Endodermal cell (in vitro differentiated cells): ENCODE measurements around the gene MTMR4. TPM values are rescaled to one million over a fixed set of nuclear protein-coding genes. Genes with fewer than 3 reads are reported as not detected.
A peak's percentile ranks its signal among the peaks of the same experiment; 100 is the strongest.

Experiments used
- DNase-seq: peaks from one replicate; pipeline ENCODE4 v3.0.0-alpha.2; 2017
- H3K27ac ChIP-seq: 2 replicates; pipeline ENCODE4 v1.5.1; 2013; ENCODE audit warnings: mild to moderate bottlenecking, low read depth, low read length, moderate library complexity
- H3K27me3 ChIP-seq: 2 replicates; pipeline ENCODE4 v1.6.1; 2013; ENCODE audit warnings: mild to moderate bottlenecking, low read length, moderate library complexity; ENCODE audit not compliant: insufficient read depth, control insufficient read depth, poor library complexity, severe bottlenecking
- H3K36me3 ChIP-seq: 2 replicates; pipeline ENCODE4 v1.7.0; 2013; ENCODE audit warnings: mild to moderate bottlenecking, low read length, moderate library complexity; ENCODE audit not compliant: control insufficient read depth, insufficient read depth
- H3K4me1 ChIP-seq: one replicate; pipeline ENCODE4 v1.7.0; 2013; ENCODE audit warnings: low read length; ENCODE audit not compliant: control insufficient read depth, insufficient read depth
- H3K4me3 ChIP-seq: 2 replicates; pipeline ENCODE4 v1.5.1; 2013; ENCODE audit warnings: mild to moderate bottlenecking, low read length, moderate library complexity
- H3K9ac ChIP-seq: 2 replicates; pipeline ENCODE4 v1.6.1; 2013; ENCODE audit warnings: mild to moderate bottlenecking, low read length, moderate library complexity; ENCODE audit not compliant: poor library complexity, severe bottlenecking; ENCODE audit errors: extremely low read depth
- H3K9me3 ChIP-seq: 2 replicates; pipeline ENCODE4 v1.6.1; 2013; ENCODE audit warnings: mild to moderate bottlenecking, low read length, moderate library complexity; ENCODE audit not compliant: control insufficient read depth
- H3K27ac Mint-ChIP-seq: 2 replicates; pipeline ENCODE4 v1.8.0; 2020; ENCODE audit warnings: mixed read lengths
- H3K27me3 Mint-ChIP-seq: 2 replicates; pipeline ENCODE4 v1.8.0; 2021; ENCODE audit warnings: mild to moderate bottlenecking, mixed read lengths; ENCODE audit not compliant: insufficient read depth
- H3K36me3 Mint-ChIP-seq: 2 replicates; pipeline ENCODE4 v1.8.0; 2020; ENCODE audit warnings: low read depth, mixed read lengths
- H3K4me1 Mint-ChIP-seq: 2 replicates; pipeline ENCODE4 v1.8.0; 2020; ENCODE audit warnings: mixed read lengths
- H3K4me3 Mint-ChIP-seq: 2 replicates; pipeline ENCODE4 v1.8.0; 2020; ENCODE audit warnings: mild to moderate bottlenecking, moderate library complexity, mixed read lengths
- H3K9me3 Mint-ChIP-seq: 2 replicates; pipeline ENCODE4 v1.8.0; 2020; ENCODE audit warnings: mild to moderate bottlenecking, mixed read lengths
- WGBS, 2 experiments: methylation state at CpG; one replicate each; pipeline versions ENCODE4 v1.1.5 to v1.1.7; 2013; ENCODE audit warnings: missing lambda C conversion rate in 2 of 2, mixed read lengths in 1 of 2; ENCODE audit not compliant: insufficient coverage in 1 of 2, insufficient read length in 1 of 2; 5-methylcytosine and 5-hydroxymethylcytosine counted together
- total RNA-seq, 2 donors: library from RNA; stranded (reverse); fragmentation: NEBNext Ultra II Directional in 1 of 2; extraction: Animal tissue kit (Norgen Biotek cat#: 25700) in 1 of 2; gene quantifications; 2 replicates in 1 of 2; 3 replicates in 1 of 2; pipeline ENCODE4 v1.2.1, GENCODE V29; 2021
- TF ChIP-seq, protein P1 (sequence below): fragments of 200-600 bp; sonication (generic); conservative IDR thresholded peaks from 2 replicates; pipeline ENCODE4 v1.5.0; 2021; ENCODE audit warnings: antibody characterized with exemption, mild to moderate bottlenecking

Gene MTMR4
- total RNA-seq, 2 donors from 2014 or later = 39.4 to 52.9 TPM

DNA sequence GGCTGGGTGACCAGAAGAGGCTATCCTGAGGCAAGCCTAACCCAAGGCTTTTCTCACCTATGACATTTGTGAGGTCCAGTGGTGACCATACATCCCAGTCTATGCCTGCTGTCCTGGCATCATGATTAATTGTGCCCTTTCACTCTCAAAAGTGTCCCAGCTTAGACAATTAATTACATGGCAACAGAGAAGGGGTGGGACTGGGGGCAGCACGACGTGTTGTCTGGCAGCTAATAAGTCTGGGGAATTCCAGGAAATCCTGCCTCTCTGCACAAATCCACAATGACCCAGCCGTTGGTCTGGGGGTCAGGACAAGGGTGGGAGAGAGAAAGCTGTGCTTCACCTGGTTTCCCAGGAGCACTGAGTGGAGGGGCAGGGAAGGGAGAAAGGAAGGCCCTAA lies 14.0 kb upstream of the MTMR4 start:
- H3K4me1 Mint-ChIP-seq = peaks cover 20% of the 10 kb centered on the region
- WGBS, 2 experiments = 86% methylated on average over 3 of the region's 3 CpGs; no CpG with 5 or more reads in 1 of the 2 experiments

DNA sequence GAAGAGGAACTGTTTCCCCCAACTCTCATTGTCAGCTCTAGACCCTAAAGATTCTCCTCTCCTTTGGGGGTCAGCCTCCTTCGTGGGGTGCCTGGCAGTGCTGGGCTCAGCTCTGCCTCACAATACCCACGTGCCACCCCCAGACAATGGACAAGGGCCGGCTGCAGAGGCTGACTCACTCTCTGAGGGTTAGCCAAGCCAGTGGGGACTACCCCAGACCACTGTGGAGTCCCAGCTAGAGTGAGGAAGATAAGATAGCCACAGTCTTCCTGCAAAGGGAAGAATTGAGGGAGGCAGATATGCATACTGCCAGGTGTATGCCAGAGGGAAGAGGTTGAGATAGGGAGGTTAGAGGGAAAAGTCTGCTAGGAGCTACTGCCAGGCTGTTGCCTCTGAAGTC lies 13.5 kb upstream of the MTMR4 start:
- H3K27ac Mint-ChIP-seq = no peak overlapping the region
- no peaks in the 10 kb centered on the region for H3K36me3 ChIP-seq
- peaks cover 25% of the 10 kb centered on the region for H3K27me3 ChIP-seq
- H3K9me3 Mint-ChIP-seq = no peaks in the 10 kb centered on the region
- peaks cover 6% of the 10 kb centered on the region for H3K4me1 ChIP-seq
- no peaks in the 10 kb centered on the region for H3K9me3 ChIP-seq
- H3K36me3 Mint-ChIP-seq = no peaks in the 10 kb centered on the region
- WGBS, 2 experiments = 66% methylated on average over 3 of the region's 3 CpGs; no CpG with 5 or more reads in 1 of the 2 experiments
- DNase-seq = peak; percentile 74
- H3K27ac ChIP-seq = no peak overlapping the region
- H3K27me3 Mint-ChIP-seq = peaks cover 36% of the 10 kb centered on the region
- TF ChIP-seq, protein P1, sequence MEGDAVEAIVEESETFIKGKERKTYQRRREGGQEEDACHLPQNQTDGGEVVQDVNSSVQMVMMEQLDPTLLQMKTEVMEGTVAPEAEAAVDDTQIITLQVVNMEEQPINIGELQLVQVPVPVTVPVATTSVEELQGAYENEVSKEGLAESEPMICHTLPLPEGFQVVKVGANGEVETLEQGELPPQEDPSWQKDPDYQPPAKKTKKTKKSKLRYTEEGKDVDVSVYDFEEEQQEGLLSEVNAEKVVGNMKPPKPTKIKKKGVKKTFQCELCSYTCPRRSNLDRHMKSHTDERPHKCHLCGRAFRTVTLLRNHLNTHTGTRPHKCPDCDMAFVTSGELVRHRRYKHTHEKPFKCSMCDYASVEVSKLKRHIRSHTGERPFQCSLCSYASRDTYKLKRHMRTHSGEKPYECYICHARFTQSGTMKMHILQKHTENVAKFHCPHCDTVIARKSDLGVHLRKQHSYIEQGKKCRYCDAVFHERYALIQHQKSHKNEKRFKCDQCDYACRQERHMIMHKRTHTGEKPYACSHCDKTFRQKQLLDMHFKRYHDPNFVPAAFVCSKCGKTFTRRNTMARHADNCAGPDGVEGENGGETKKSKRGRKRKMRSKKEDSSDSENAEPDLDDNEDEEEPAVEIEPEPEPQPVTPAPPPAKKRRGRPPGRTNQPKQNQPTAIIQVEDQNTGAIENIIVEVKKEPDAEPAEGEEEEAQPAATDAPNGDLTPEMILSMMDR = no peak
- no peak overlapping the region for H3K4me3 ChIP-seq
- H3K9ac ChIP-seq = no peak overlapping the region
- H3K4me3 Mint-ChIP-seq = no peak overlapping the region
- H3K4me1 Mint-ChIP-seq = peaks cover 20% of the 10 kb centered on the region

More for the DNA sequence above, 14.0 kb upstream of the MTMR4 start:
- Mint-ChIP-seq H3K36me3 (no peaks in the 10 kb centered on the region), H3K27me3 (peaks cover 41% of the 10 kb centered on the region), H3K9me3 (no peaks in the 10 kb centered on the region), H3K27ac (no peak overlapping the region), H3K4me3 (no peak overlapping the region)
- Histone ChIP-seq H3K9ac (no peak overlapping the region), H3K4me3 (no peak overlapping the region), H3K27me3 (peaks cover 30% of the 10 kb centered on the region), H3K4me1 (peaks cover 6% of the 10 kb centered on the region), H3K27ac (no peak overlapping the region), H3K9me3 (no peaks in the 10 kb centered on the region), H3K36me3 (no peaks in the 10 kb centered on the region)
- DNase-seq = no peak
- TF ChIP-seq, protein P1 = no peak

DNA sequence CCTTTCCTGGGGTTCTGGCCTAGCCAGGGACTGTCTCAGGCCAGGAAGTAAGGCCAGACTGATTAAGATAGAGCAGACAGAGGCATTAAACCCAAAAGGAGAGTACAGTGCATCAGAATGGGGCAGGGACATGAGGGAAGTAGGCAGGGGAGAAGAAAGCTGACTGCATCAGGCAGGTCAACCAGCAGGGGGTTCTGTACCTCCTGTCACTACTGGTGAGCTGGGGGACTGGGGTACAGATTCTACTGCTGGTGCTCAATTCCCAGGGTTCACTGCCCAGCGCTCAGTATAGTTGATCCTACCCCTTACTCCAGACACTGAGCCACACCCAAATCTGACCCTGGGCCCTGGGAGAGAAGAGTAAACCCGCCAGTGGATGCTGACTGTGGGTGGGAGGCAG lies 12.9 kb upstream of the MTMR4 start:
- Mint-ChIP-seq H3K36me3 (no peaks in the 10 kb centered on the region), H3K4me1 (peaks cover 17% of the 10 kb centered on the region), H3K4me3 (no peak overlapping the region), H3K9me3 (no peaks in the 10 kb centered on the region), H3K27ac (no peak overlapping the region), H3K27me3 (peaks cover 29% of the 10 kb centered on the region)
- Histone ChIP-seq H3K27me3 (peaks cover 19% of the 10 kb centered on the region), H3K4me3 (no peak overlapping the region), H3K9me3 (no peaks in the 10 kb centered on the region), H3K9ac (no peak overlapping the region), H3K36me3 (no peaks in the 10 kb centered on the region), H3K4me1 (peaks cover 6% of the 10 kb centered on the region), H3K27ac (no peak overlapping the region)
- no peak for DNase-seq
- WGBS, 2 experiments = 95 to 100% methylated on average over 1 to 2 of the region's 2 CpGs
- TF ChIP-seq, protein P1 = peak; percentile 54
